Activated CD4-positive, alpha-beta T cell treated with anti-CD3 and anti-CD28 coated beads, Interleukin-2, Interleukin-6, amounts not matched to agents 100 ng/mL and 50 ng/mL, durations not matched to agents 16 hours and 8 hours (primary cell): ENCODE measurements around the gene MAGEA1.
"Not testable (repeated sequence)": the region's sequence is repeated elsewhere in the genome, so short reads cannot be mapped to it uniquely, and the experiment has no call there.

Source experiments
- DNase-seq: peaks from one replicate; pipeline ENCODE4 v3.0.0-alpha.2; 2020

The MAGEA1 gene, protein sequence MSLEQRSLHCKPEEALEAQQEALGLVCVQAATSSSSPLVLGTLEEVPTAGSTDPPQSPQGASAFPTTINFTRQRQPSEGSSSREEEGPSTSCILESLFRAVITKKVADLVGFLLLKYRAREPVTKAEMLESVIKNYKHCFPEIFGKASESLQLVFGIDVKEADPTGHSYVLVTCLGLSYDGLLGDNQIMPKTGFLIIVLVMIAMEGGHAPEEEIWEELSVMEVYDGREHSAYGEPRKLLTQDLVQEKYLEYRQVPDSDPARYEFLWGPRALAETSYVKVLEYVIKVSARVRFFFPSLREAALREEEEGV

GRCh38 chrX:153179131-153179530 lies at the start of gene MAGEA1:
Gene MAGEA1, plus strand, starts transcription at chrX:153179284. Its CDS starts 3,106 bp downstream, at chrX:153182390.
- no peak for DNase-seq

GRCh38 chrX:153132924-153133323 lies 46.2 kb upstream of the MAGEA1 start:
- not testable (repeated sequence) for DNase-seq

DNA sequence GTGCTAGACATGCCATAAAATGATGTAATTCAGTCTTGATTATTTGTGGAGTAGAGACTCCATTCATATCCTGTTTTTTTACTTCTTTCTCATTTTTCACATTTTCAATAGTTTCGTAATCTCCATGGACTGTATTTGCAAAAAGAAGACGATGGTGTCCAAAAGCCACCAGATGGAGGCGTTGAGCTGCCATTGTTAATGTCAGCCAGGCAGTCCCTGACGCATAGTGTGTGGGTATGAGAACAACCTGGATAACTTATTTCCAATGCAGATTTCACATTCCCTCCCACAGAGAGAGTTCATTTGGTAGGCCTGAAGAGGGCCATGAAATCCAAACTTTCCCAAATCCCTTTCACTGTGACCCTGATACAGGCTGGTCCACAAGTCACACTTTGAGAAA lies 40.0 kb upstream of the MAGEA1 start:
- not testable (repeated sequence) for DNase-seq

- not testable (repeated sequence) for DNase-seq
These were observed 32.8 kb upstream of the MAGEA1 start for GRCh38 chrX:153146288-153146687.

DNA sequence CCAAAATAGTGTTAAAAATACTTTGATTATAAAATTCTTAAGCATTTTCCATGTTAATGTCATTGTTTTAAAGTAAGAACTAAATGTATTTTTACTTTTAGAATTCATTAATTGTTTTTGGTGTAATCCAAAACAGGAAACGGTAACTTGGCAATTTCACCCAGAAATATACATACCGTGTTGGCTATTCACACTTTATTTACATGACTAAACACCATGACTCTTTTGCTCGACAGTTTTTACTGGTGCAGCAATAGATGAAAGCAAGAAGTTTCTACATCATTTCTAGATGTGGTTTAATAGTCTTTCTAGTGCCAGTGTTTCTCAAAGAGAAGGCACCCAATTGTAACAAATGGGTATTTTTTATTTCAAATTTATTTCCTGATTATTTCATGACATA lies 25.6 kb upstream of the MAGEA1 start:
- DNase-seq, result no peak

DNA sequence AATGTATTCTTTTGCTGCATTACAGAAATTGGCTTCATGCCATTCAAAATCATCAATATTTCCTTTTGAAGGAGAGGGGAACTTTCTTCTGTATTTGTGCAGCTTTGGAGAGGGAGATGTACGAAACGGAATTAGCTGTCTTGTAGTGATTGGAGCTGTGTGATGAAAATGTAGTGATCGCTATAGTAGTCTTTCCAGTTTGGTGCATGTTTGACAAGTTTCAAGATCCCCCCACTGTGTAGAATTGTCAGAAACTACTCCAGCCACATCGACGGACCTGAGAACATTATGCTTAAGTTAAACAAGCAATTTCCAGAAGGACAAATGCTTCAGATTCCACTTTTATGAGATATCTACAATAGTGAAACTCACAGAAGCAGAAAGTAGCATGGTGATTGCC lies 21.6 kb upstream of the MAGEA1 start:
- DNase-seq, result no peak

DNA sequence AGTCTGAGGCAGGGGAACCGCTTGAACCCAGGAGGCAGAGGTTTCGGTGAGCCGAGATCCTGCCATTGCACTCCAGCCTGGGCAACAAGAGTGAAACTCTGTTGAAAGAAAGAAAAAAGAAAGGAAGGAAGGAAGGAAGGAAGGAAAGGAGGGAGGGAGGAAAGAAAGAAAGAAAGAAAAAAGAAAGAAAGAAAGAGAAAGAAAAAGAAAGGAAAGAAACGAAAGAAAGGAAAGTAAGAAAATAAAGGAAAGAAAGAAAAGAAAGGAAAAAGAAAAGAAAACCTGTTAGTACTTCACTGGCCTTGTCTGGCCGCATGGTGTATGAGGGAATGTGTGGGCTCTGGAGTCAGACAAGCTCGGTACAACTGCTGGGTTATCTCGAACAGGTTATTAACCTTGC lies 20.8 kb upstream of the MAGEA1 start:
- DNase-seq, result no peak

- DNase-seq, result no peak
These were observed 17.1 kb upstream of the MAGEA1 start for GRCh38 chrX:153161952-153162351.

DNA sequence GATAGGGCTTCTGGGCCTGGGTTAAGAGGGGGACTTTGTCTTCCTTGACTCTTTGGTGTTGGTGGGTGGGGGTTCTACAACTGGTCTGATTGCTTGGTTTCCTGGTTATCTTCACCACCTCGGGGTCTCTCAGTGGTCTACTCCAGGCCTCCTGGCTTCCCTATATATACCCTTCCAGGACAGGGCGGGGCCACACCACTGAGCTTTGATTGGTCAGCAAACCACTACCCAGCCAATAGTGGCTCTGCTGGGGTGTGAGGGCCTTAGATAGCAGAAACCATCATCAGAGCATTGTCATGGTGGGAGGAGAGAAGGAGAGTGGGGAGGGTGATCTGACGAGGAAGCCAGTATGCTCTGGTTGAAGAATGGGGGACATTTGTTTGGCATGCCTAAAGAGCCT lies 14.4 kb upstream of the MAGEA1 start:
- DNase-seq, result no peak

DNA sequence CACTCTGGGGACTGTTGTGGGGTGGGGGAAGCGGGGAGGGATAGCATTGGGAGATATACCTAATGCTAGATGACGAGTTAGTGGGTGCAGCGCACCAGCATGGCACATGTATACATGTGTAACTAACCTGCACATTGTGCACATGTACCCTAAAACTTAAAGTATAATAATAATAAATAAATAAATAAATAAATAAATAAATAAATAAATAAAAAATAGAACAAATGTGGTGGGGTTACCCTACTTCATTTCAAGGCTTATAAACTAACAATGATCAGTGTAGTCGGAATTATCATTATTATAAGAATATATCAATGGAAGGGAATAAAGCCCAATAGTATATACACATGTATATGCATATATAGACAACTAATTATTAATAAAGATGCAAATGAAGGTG lies 10.7 kb upstream of the MAGEA1 start:
- not testable (repeated sequence) for DNase-seq

DNA sequence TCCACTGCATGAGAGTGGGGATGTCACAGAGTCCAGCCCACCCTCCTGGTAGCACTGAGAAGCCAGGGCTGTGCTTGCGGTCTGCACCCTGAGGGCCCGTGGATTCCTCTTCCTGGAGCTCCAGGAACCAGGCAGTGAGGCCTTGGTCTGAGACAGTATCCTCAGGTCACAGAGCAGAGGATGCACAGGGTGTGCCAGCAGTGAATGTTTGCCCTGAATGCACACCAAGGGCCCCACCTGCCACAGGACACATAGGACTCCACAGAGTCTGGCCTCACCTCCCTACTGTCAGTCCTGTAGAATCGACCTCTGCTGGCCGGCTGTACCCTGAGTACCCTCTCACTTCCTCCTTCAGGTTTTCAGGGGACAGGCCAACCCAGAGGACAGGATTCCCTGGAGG lies 2.7 kb downstream of the MAGEA1 start:
- DNase-seq, result no peak

DNA sequence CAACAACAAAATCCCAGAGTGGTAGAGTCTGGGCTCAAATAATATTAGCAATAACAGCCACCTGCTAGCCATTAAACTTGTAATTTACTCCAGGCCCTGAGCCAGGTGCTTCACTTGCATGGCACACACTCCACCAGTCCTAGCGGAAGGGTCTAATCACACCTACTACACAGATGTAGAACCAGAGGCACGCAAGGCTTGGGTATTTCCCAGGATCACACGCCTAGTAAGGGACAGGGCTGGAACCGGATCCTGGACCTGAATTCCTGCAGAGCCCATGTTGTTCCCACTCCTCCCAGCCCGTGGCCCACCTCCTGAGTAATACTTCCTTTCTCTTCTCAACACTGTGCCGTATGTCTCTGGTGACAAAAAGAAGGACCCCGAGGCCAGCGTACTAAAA lies 5.7 kb downstream of the MAGEA1 start:
- no peak for DNase-seq

- DNase-seq, result no peak
These were observed 11.3 kb downstream of the MAGEA1 start for GRCh38 chrX:153190381-153190780.

- no peak for DNase-seq
These were observed 21.4 kb downstream of the MAGEA1 start for GRCh38 chrX:153200462-153200861.

DNA sequence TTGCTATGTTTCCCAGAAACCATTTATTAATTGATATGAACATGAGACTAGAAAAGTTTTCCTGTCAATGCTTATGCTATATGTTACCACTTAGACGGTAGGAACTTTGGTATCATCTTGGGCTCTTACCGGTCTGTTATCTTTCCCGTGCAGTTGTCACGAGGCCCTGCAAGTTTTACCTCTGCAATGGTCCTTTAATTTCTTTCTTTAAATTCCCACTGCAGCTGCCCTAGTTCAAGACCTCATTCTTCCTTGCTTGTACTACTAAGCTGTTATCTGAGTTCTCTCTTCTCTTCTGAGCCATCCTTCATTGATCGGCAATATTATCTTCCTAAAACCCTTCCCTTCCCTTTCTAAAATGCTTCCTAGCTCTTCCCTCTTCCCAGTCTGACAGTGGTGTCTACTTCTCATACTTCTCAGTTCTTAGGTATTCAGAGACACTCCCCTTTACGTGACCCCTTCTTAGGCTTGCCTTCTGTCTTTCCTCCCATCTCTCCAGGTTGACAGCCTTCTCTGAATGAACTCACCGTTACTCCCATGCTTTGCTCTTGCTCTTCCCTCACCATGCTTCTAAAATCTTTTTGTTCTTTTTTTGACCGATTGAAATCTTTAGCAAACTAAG lies 27.5 kb downstream of the MAGEA1 start:
- no peak for DNase-seq

DNA sequence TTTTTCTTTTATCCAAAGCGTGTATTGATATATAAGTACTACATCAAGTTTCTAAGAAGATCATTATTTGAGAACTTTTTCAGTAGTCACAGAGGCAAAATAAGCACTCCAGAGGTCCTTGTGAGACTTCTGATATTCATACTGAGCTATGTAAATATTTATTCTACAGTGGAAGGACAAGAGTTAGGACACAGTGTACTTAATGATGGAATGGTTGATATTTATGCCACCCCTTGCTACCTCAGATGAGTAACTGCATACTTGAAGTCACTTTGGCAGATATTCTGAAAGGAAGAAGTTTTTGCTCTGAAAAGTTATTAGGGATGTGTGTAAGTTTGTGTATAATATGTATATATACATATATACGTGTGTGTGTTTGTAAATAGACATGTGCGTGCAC lies 30.3 kb downstream of the MAGEA1 start:
- DNase-seq, result no peak

GRCh38 chrX:153214934-153215333 lies 35.9 kb downstream of the MAGEA1 start:
- DNase-seq, result no peak

- no peak for DNase-seq
These were observed 37.8 kb downstream of the MAGEA1 start for GRCh38 chrX:153216926-153217325.

GRCh38 chrX:153225438-153226098 lies 46.5 kb downstream of the MAGEA1 start:
- DNase-seq, result no peak

- peak; percentile 20 for DNase-seq
These were observed 47.5 kb downstream of the MAGEA1 start for GRCh38 chrX:153226344-153227185.
